Activated naive CD8-positive, alpha-beta T cell treated with anti-CD3 and anti-CD28 coated beads, Interleukin-2, amount 50 U/mL, for 24 hours (primary cell): ENCODE measurements around the gene CCDC12.

Experiments
- ATAC-seq: fragments of 150-1000 bp; cut with Tn5 transposase; one replicate; pipeline ENCODE4 v1.10.0; 2021
- DNase-seq: peaks from one replicate; pipeline ENCODE4 v3.0.0; 2021
- H3K27ac Mint-ChIP-seq: one replicate; pipeline ENCODE4 v1.8.0; 2021; ENCODE audit warnings: mild to moderate bottlenecking, mixed read lengths
- H3K27me3 Mint-ChIP-seq: one replicate; pipeline ENCODE4 v1.8.0; 2021; ENCODE audit warnings: mixed read lengths
- H3K36me3 Mint-ChIP-seq: one replicate; pipeline ENCODE4 v1.8.0; 2021; ENCODE audit warnings: low read depth, mixed read lengths
- H3K4me1 Mint-ChIP-seq: one replicate; pipeline ENCODE4 v1.8.0; 2021; ENCODE audit warnings: mixed read lengths
- H3K4me3 Mint-ChIP-seq: one replicate; pipeline ENCODE4 v1.8.0; 2021; ENCODE audit warnings: mild to moderate bottlenecking, moderate library complexity, mixed read lengths
- H3K9me3 Mint-ChIP-seq: one replicate; pipeline ENCODE4 v1.8.0; 2021; ENCODE audit warnings: mixed read lengths

Gene CCDC12

DNA sequence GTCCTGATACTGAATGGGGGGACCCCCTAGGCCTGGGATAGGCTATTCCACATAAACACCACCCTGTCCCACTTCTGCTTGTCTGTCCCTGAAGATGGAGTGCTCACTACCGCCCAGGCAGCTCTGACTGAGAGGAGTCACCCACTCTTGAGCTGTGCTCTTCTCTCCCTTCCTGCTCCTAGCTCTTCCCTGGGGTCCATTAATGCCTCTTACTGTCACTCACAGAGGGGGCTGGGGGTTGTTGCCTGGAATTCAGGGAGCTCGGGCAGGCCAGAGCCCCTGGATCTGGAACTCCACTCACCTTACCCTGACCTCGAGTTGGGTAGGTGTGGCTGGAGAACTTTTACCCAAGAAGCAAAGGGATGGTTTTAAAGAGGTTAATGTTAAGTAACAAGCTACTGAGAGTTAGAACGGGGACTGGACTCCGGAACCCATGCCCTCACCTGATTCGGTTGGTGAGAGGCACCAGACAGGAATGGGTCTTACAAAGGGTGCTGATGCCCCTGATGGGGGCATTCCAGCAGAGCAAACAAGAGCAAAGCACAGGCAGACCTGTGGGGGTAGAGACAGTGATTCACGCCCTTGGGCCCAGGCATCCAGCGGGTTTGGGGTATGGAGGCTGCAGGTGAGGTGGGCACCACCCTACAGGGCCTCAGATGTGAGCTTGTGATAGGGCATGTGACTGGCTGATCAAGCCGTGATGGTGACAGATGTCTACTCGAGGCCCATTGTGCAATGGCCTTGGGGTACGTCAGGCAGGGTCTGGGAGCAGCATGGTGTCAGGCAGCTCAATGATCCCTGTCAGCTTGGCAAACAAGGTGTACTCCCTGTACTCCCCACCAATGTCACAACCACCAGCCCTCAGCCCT, 8.3 kb upstream of the CCDC12 start:
- ATAC-seq (no peak), DNase-seq (no peak)
- H3K27ac Mint-ChIP-seq = no peak overlapping the region
- no peak overlapping the region for H3K4me3 Mint-ChIP-seq
- no peaks in the 10 kb centered on the region for H3K27me3 Mint-ChIP-seq
- peaks cover 3% of the 10 kb centered on the region for H3K36me3 Mint-ChIP-seq
- peaks cover 70% of the 10 kb centered on the region for H3K4me1 Mint-ChIP-seq
- H3K9me3 Mint-ChIP-seq = no peaks in the 10 kb centered on the region

- DNase-seq = no peak
- ATAC-seq = no peak
- Mint-ChIP-seq H3K4me1 (peaks cover 68% of the 10 kb centered on the region), H3K4me3 (no peak overlapping the region), H3K36me3 (no peaks in the 10 kb centered on the region), H3K27me3 (no peaks in the 10 kb centered on the region), H3K9me3 (no peaks in the 10 kb centered on the region), H3K27ac (no peak overlapping the region)
Measured at GRCh38 chr3:46982546-46982945, 6.0 kb upstream of the CCDC12 start.

DNA sequence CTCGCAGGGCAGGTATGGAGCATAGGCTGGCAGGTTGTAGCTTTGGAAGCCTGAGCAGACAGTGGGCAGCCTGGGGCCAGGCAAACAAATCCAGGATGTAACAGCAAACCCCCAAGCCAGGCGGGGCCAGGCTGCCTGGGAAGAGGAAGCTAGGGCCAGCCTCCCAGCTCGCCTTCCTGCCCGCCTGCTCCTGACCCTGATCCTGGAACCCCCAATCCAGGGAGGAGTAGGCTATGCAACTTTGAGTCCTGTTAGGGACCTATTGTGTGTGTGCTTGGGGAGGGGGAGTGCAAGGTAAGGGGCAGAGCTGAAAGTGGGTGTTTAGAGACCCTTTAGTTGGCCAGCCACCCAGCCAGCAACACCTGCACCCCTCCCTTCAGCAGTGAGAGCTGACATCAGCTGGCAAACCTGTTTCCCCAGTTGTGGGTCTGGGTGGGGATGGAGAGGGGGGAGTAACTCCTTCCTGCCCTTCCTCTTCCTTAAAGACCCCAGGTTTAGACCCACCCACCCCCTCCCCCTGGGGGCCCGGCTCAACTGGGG, 5.5 kb upstream of the CCDC12 start:
- Mint-ChIP-seq H3K27ac (no peak overlapping the region), H3K9me3 (no peaks in the 10 kb centered on the region), H3K36me3 (no peaks in the 10 kb centered on the region), H3K4me3 (no peak overlapping the region), H3K27me3 (no peaks in the 10 kb centered on the region), H3K4me1 (peaks cover 67% of the 10 kb centered on the region)
- ATAC-seq (no peak), DNase-seq (no peak)

DNA sequence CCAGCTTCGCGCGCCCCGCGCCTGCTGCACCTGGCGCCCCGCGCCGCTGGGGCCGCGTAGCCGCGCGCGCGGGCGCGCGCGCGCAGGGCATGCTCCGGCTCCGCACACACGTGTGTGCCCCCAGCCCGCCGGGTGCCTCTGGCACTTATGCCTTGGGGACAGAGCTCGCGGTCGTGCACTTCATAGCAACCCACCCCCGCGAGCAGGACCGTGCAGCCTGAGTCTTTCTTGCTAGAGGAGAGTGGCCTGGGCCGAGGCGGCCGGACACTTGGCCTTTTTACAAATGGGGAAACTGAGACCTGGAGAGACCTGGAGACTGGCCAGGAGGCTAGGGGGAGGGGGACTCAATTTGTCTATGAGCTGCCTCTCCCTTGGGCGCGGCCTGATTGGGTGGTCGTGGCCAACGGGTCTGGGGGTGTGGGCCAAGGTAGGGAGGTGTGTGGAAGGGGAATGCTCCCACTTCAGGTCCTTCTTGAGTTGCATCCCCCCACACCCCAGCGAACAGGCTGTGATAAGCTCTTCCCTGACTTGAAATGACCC, 3.5 kb upstream of the CCDC12 start:
- peaks cover 7% of the 10 kb centered on the region for H3K36me3 Mint-ChIP-seq
- peak overlapping the region; percentile 85 for H3K4me3 Mint-ChIP-seq
- H3K9me3 Mint-ChIP-seq = no peaks in the 10 kb centered on the region
- peak overlapping the region; percentile 39 for H3K27ac Mint-ChIP-seq
- no peak for DNase-seq
- ATAC-seq = peak; percentile 3
- peaks cover 61% of the 10 kb centered on the region for H3K4me1 Mint-ChIP-seq
- H3K27me3 Mint-ChIP-seq = peaks cover 5% of the 10 kb centered on the region

DNA sequence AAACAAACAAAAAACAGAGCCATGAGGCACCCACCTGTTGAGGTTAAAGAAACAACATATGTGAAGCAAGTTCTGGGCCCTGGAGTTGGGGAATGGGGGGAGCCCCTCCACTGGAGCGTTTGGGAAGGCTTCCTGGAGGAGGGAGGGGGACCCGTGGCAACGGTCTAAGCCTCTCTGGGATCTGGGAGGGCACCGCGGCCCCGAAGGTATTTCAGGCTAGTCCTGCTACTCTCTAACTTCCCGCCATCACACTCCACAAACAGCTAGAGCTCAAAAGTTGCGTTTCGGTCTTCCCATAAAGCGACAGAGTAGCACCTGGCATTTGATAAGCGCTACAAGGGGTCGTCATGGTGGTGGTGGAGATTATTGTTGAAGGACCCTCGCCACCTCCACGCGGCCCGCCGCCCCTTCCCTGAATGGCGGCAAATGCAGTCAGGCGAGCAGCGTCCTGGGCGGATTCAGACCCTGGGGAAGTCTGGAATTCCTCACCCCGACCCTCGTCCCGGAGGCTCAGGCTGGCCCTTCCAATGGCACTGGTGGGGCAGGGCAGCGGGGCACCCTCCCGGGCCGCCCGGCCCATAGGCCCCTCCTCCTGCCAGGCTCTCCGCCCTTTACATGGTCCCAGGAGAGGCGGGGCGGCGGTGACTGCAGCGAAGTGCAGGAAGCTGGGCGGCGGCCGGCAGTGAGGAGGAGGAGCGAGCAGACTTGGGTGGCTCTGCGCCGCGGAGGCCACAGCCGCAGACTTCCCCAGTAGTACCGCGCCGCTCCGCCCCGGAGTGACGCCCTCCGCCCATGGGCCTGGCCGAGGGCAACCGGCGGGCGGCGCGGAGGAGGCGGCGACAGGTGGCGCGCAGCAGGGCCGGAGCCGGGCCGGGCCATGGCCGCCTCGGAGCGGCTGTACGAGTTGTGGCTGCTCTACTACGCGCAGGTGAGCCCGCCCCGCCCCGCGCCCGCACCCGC, 2.7 kb upstream of the CCDC12 start, which contains the start of gene NBEAL2:
NBEAL2 (plus strand) TSS at position 682 of the 960 bp plus-strand sequence; CDS start at position 878, 196 bp downstream.
- peak; percentile 89 for ATAC-seq
- Mint-ChIP-seq H3K4me1 (peaks cover 61% of the 10 kb centered on the region), H3K36me3 (peaks cover 15% of the 10 kb centered on the region), H3K9me3 (no peaks in the 10 kb centered on the region), H3K27ac (peak within 1 kb of the TSS; percentile 79), H3K27me3 (peaks cover 5% of the 10 kb centered on the region), H3K4me3 (peak within 1 kb of the TSS; percentile 85)
- DNase-seq = peak; percentile 96

GRCh38 chr3:46978381-46978780, 1.8 kb upstream of the CCDC12 start:
- Mint-ChIP-seq H3K27ac (peak overlapping the region; percentile 79), H3K36me3 (peaks cover 19% of the 10 kb centered on the region), H3K4me1 (peaks cover 70% of the 10 kb centered on the region), H3K4me3 (peak overlapping the region; percentile 100), H3K9me3 (no peaks in the 10 kb centered on the region), H3K27me3 (peaks cover 5% of the 10 kb centered on the region)
- DNase-seq (no peak), ATAC-seq (no peak)

- H3K9me3 Mint-ChIP-seq = no peaks in the 10 kb centered on the region
- no peak for ATAC-seq
- H3K4me3 Mint-ChIP-seq = peak overlapping the region; percentile 100
- peaks cover 73% of the 10 kb centered on the region for H3K4me1 Mint-ChIP-seq
- peaks cover 5% of the 10 kb centered on the region for H3K27me3 Mint-ChIP-seq
- H3K27ac Mint-ChIP-seq = peak overlapping the region; percentile 100
- no peak for DNase-seq
- H3K36me3 Mint-ChIP-seq = peaks cover 21% of the 10 kb centered on the region
Measured at GRCh38 chr3:46977811-46978195, 1.3 kb upstream of the CCDC12 start.

GRCh38 chr3:46974421-46975171, 1.9 kb downstream of the CCDC12 start:
- peak overlapping the region; percentile 74 for H3K27ac Mint-ChIP-seq
- peaks cover 87% of the 10 kb centered on the region for H3K4me1 Mint-ChIP-seq
- DNase-seq = no peak
- peaks cover 5% of the 10 kb centered on the region for H3K27me3 Mint-ChIP-seq
- H3K36me3 Mint-ChIP-seq = peaks cover 47% of the 10 kb centered on the region
- H3K4me3 Mint-ChIP-seq = peak overlapping the region; percentile 100
- H3K9me3 Mint-ChIP-seq = no peaks in the 10 kb centered on the region
- ATAC-seq = no peak

GRCh38 chr3:46972396-46972795, 4.1 kb downstream of the CCDC12 start:
- Mint-ChIP-seq H3K9me3 (no peaks in the 10 kb centered on the region), H3K27me3 (peaks cover 5% of the 10 kb centered on the region), H3K4me3 (peak overlapping the region; percentile 67), H3K4me1 (peaks cover 91% of the 10 kb centered on the region), H3K27ac (peak overlapping the region; percentile 77), H3K36me3 (peaks cover 50% of the 10 kb centered on the region)
- peak; percentile 12 for ATAC-seq
- DNase-seq = no peak

- Mint-ChIP-seq H3K27ac (peak overlapping the region; percentile 77), H3K9me3 (no peaks in the 10 kb centered on the region), H3K4me1 (peaks cover 93% of the 10 kb centered on the region), H3K36me3 (peaks cover 56% of the 10 kb centered on the region), H3K4me3 (peak overlapping the region; percentile 67), H3K27me3 (peaks cover 5% of the 10 kb centered on the region)
- DNase-seq (no peak), ATAC-seq (no peak)
Measured at GRCh38 chr3:46971742-46972141, 4.8 kb downstream of the CCDC12 start.

- Mint-ChIP-seq H3K36me3 (peaks cover 51% of the 10 kb centered on the region), H3K4me1 (peaks cover 94% of the 10 kb centered on the region)
- no peak for ATAC-seq
Measured at GRCh38 chr3:46971151-46971550, 5.4 kb downstream of the CCDC12 start.

GRCh38 chr3:46970391-46971091, 6.0 kb downstream of the CCDC12 start:
- H3K36me3 Mint-ChIP-seq = peaks cover 52% of the 10 kb centered on the region

More at GRCh38 chr3:46971151-46971550, 5.4 kb downstream of the CCDC12 start:
- H3K4me3 Mint-ChIP-seq = peak overlapping the region; percentile 67
- H3K27me3 Mint-ChIP-seq = no peaks in the 10 kb centered on the region
- no peaks in the 10 kb centered on the region for H3K9me3 Mint-ChIP-seq
- DNase-seq = no peak
- peak overlapping the region; percentile 77 for H3K27ac Mint-ChIP-seq

DNA sequence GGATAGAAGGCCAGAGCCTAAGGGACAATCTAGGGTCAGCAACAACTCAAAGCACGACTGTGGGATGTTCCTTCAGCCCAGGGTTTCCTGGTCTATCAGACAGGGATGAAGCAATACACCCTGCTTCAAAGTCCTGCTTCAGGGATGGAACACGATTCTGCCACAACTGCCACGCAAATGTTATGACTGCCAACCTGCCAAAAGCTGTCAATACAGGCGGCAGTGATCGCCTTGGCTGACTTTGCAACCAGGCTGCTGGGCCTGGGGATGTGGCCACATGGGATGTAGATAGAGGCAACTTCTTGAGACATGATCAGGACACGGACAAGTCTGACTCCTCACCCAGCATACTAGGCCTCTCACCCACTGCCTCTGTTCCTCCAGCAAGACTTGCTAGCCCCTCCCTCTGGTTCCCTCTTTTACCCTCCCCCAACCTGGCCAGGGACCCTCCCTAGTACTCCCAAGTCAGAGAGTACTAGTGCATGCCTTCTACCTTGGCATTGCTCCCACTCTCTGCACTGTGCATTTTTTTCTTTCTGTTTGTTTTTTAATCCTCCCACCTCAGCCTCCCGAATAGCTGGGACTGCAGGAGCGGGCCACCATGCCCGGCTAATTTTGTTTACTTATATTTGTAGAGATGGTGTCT, 7.6 kb downstream of the CCDC12 start:
- no peak for ATAC-seq
- Mint-ChIP-seq H3K4me1 (peaks cover 90% of the 10 kb centered on the region), H3K36me3 (peaks cover 42% of the 10 kb centered on the region)

More at GRCh38 chr3:46970391-46971091, 6.0 kb downstream of the CCDC12 start:
- Mint-ChIP-seq H3K4me1 (peaks cover 96% of the 10 kb centered on the region), H3K4me3 (no peak overlapping the region), H3K27ac (peak overlapping the region; percentile 46), H3K27me3 (no peaks in the 10 kb centered on the region), H3K9me3 (no peaks in the 10 kb centered on the region)
- no peak for DNase-seq
- no peak for ATAC-seq

More for the DNA sequence above, 7.6 kb downstream of the CCDC12 start:
- Mint-ChIP-seq H3K27ac (no peak overlapping the region), H3K27me3 (no peaks in the 10 kb centered on the region), H3K4me3 (no peak overlapping the region), H3K9me3 (no peaks in the 10 kb centered on the region)
- no peak for DNase-seq
